ENCODE data around the gene DLX6. TPM values are rescaled to one million over a fixed set of nuclear protein-coding genes. Genes with fewer than 3 reads are reported as not detected.

The DLX6 gene
- total RNA-seq, 2 donors from 2014 or later = 4.1 TPM; not detected in 1

GRCh38 chr7:96989859-96990317, 15.5 kb upstream of the DLX6 start:
- peaks cover 20% of the 10 kb centered on the region for H3K27me3 ChIP-seq (replicated peaks; ENCODE audit: insufficient read depth)
- WGBS = 38% methylated on average over 8 of the region's 8 CpGs
- H3K4me3 ChIP-seq = no peak overlapping the region

GRCh38 chr7:96991546-96992191, 13.7 kb upstream of the DLX6 start:
- 36% methylated on average over 13 of the region's 13 CpGs for WGBS
- Histone ChIP-seq H3K27ac (no peak overlapping the region), H3K27me3 (replicated peaks; ENCODE audit: insufficient read depth) (peaks cover 26% of the 10 kb centered on the region), H3K9me3 (no peaks in the 10 kb centered on the region), H3K4me1 (replicated peaks) (no peaks in the 10 kb centered on the region), H3K4me3 (no peak overlapping the region), H3K36me3 (no peaks in the 10 kb centered on the region)
- TF ChIP-seq POLR2AphosphoS5 (IDR thresholded peaks at IDR 0.05) = no peak
- no peak for TF ChIP-seq POLR2A (IDR thresholded peaks at IDR 0.05)
- no peak for TF ChIP-seq CTCF (IDR thresholded peaks at IDR 0.05)
- intact Hi-C loops (cut with DNase I) = no loop called here
- no peak for DNase-seq (ENCODE audit: low spot score)

More at GRCh38 chr7:96989859-96990317, 15.5 kb upstream of the DLX6 start:
- intact Hi-C loops (cut with DNase I) = no loop called here
- Histone ChIP-seq H3K9me3 (no peaks in the 10 kb centered on the region), H3K27ac (no peak overlapping the region), H3K36me3 (no peaks in the 10 kb centered on the region), H3K4me1 (replicated peaks) (no peaks in the 10 kb centered on the region)
- TF ChIP-seq POLR2A (IDR thresholded peaks at IDR 0.05) = no peak
- TF ChIP-seq CTCF (IDR thresholded peaks at IDR 0.05) = no peak
- no peak for TF ChIP-seq POLR2AphosphoS5 (IDR thresholded peaks at IDR 0.05)
- DNase-seq (ENCODE audit: low spot score) = no peak

DNA sequence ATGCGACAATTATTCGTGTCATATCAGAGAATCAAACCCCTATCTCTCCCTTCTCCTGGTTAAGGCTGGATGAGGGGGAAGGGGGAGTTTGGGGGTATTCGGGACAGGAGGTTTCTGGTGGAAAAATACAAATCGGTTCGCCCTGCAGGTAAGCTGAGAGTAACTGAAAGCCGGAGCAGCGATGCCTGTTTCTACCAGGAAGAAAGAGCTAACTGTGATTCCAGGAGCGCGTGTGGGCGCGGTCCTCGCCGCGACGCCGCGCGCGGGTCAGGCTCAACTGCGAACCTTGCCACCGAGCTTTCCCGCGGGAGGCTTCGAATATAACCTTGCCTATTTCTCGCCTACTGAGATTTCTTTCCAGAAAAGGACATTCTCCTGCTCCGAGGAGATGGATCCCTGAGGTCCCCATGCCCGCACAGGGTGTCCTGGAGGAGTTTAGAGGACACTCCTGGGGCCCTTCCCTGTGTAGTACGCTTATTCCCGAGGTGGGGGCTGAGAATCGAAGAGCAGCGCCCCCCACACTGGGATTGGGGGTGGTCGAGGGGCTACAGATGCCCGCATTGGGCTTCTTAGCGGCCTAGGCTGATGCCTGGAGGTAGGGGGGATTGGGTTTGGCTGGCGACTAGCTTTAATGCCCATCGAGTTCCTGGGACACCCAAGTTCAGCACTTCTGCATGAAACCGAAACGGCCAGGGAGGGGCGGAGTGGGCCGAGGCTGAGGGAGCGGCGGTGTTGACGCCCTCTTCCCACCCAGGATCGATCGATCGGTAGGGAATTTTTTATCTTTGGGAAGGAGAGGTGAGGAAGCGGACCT, 13.0 kb upstream of the DLX6 start:
- peaks cover 29% of the 10 kb centered on the region for H3K27me3 ChIP-seq (replicated peaks; ENCODE audit: insufficient read depth)
- H3K36me3 ChIP-seq = no peaks in the 10 kb centered on the region
- H3K4me3 ChIP-seq = no peak overlapping the region
- H3K9me3 ChIP-seq = no peaks in the 10 kb centered on the region
- H3K4me1 ChIP-seq (replicated peaks) = no peaks in the 10 kb centered on the region
- WGBS = 15% methylated on average over 47 of the region's 47 CpGs
- intact Hi-C loops (cut with DNase I) = no loop called here
- H3K27ac ChIP-seq = no peak overlapping the region
- no peak for TF ChIP-seq POLR2A (IDR thresholded peaks at IDR 0.05)
- no peak for DNase-seq (ENCODE audit: low spot score)

DNA sequence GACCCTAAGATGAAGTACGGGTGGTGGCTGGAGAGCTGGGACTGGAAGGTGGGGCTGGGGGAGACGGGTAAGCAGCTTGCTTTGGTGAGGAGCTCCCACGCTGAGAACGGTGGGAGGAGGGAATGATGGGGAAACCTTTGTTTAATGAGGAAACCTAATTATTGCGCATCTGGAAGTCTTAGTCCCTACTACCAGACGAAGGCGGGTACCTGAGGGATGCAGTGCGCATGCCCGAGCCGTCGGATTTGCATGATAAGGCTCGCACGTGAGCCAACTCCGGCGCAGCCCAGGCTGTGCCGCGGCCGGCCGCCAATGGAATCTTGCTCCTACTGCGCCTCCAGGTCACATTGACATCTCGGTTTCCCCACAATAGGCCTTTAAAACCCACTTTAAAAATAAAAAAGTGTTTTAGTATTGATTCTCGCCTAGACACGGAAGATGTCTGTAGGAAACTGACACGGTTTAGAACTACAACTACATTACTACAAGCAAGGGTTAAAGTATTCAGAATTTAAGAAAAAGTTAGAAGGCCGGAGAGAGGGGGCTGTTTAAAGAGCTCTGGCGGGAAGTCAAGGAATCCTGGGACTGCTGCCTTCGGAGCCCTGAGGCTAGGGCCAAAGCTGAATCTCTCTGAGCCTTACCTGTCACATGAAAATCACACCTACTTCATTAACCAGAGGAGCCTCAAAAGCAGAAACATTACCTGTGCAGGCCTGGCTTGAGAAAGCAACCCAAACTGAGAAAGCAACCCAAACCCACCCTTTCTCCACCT, 12.1 kb upstream of the DLX6 start:
- H3K27me3 ChIP-seq (replicated peaks; ENCODE audit: insufficient read depth) = peaks cover 38% of the 10 kb centered on the region

More for the DNA sequence above, 12.1 kb upstream of the DLX6 start:
- WGBS = 23% methylated on average over 27 of the region's 27 CpGs
- DNase-seq (ENCODE audit: low spot score) = no peak
- Histone ChIP-seq H3K36me3 (no peaks in the 10 kb centered on the region), H3K9me3 (no peaks in the 10 kb centered on the region), H3K4me1 (replicated peaks) (no peaks in the 10 kb centered on the region), H3K4me3 (no peak overlapping the region), H3K27ac (no peak overlapping the region)
- TF ChIP-seq POLR2AphosphoS5 (IDR thresholded peaks at IDR 0.05) (no peak), CTCF (IDR thresholded peaks at IDR 0.05) (no peak), POLR2A (IDR thresholded peaks at IDR 0.05) (no peak)
- intact Hi-C loops (cut with DNase I) = no loop called here
